Chondrocyte (in vitro differentiated cells): ENCODE data around the gene SIL1. TPM values are rescaled to one million over a fixed set of nuclear protein-coding genes. Genes with fewer than 3 reads are reported as not detected.

ENCODE experiments used
- DNase-seq: peaks from one replicate; pipeline ENCODE4 v3.0.0; 2021; ENCODE audit warnings: mixed read lengths, low spot score
- H3K27ac Mint-ChIP-seq: one replicate; pipeline ENCODE4 v1.8.0; 2021; ENCODE audit warnings: mild to moderate bottlenecking, moderate library complexity, mixed read lengths; ENCODE audit not compliant: unreplicated experiment
- H3K27me3 Mint-ChIP-seq: 2 replicates; pipeline ENCODE4 v1.8.0; 2021; ENCODE audit warnings: low read depth, mixed read lengths
- H3K36me3 Mint-ChIP-seq: 2 replicates; pipeline ENCODE4 v1.8.0; 2021; ENCODE audit warnings: low read depth, mixed read lengths
- H3K4me1 Mint-ChIP-seq: 2 replicates; pipeline ENCODE4 v1.8.0; 2021; ENCODE audit warnings: low read depth, mild to moderate bottlenecking, mixed read lengths
- H3K4me3 Mint-ChIP-seq: one replicate; pipeline ENCODE4 v1.8.0; 2021; ENCODE audit warnings: mild to moderate bottlenecking, moderate library complexity, mixed read lengths; ENCODE audit not compliant: unreplicated experiment
- H3K9me3 Mint-ChIP-seq: 2 replicates; pipeline ENCODE4 v1.8.0; 2021; ENCODE audit warnings: low read depth, mixed read lengths
- total RNA-seq: library from RNA; stranded (reverse); gene quantifications from 3 replicates; pipeline ENCODE4 v1.2.1, GENCODE V29; 2021
- TF ChIP-seq, protein P1 (sequence below): fragments of 200-600 bp; sonication (generic); IDR thresholded peaks from 2 replicates; pipeline ENCODE4 v1.5.0; 2021; ENCODE audit warnings: antibody characterized with exemption, mild to moderate bottlenecking, moderate library complexity

The SIL1 gene
- total RNA-seq, 1 donor from 2014 or later: 71.1 TPM

DNA sequence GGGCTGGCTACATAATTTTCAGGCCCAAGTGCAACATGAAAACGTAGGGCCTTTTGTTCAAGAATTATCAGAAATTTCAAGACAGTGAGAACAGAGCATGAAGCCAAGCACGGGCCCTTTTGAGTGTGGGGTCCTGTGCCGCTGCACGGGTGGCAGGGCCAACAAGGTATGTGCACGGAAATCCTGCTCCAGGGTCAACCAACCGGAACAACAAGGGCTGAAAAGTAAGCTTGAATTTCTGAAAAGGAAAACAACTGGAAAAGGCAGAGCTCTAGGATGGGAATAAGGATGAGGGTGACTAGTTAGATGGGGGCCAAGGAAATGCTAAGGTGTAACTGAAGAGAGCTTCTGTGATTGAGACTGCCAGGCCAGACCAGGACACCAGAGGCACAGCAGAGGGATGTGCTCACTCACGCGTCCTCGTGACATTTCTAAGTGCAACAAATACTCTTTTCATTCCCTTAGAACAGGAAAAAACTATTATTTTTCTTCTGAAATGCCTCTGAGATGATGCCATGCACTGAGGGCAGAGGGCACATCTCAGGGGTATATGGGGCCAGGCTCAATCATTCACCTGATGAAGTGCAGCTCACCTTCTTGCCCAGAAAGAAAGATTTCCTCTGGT, 242.4 kb downstream of the SIL1 start:
- Mint-ChIP-seq H3K4me1 (peaks cover 38% of the 10 kb centered on the region), H3K36me3 (no peaks in the 10 kb centered on the region), H3K4me3 (no peak overlapping the region), H3K27me3 (no peaks in the 10 kb centered on the region), H3K27ac (no peak overlapping the region), H3K9me3 (no peaks in the 10 kb centered on the region)
- peak; percentile 66 for DNase-seq
- TF ChIP-seq, protein P1, sequence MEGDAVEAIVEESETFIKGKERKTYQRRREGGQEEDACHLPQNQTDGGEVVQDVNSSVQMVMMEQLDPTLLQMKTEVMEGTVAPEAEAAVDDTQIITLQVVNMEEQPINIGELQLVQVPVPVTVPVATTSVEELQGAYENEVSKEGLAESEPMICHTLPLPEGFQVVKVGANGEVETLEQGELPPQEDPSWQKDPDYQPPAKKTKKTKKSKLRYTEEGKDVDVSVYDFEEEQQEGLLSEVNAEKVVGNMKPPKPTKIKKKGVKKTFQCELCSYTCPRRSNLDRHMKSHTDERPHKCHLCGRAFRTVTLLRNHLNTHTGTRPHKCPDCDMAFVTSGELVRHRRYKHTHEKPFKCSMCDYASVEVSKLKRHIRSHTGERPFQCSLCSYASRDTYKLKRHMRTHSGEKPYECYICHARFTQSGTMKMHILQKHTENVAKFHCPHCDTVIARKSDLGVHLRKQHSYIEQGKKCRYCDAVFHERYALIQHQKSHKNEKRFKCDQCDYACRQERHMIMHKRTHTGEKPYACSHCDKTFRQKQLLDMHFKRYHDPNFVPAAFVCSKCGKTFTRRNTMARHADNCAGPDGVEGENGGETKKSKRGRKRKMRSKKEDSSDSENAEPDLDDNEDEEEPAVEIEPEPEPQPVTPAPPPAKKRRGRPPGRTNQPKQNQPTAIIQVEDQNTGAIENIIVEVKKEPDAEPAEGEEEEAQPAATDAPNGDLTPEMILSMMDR: no peak

DNA sequence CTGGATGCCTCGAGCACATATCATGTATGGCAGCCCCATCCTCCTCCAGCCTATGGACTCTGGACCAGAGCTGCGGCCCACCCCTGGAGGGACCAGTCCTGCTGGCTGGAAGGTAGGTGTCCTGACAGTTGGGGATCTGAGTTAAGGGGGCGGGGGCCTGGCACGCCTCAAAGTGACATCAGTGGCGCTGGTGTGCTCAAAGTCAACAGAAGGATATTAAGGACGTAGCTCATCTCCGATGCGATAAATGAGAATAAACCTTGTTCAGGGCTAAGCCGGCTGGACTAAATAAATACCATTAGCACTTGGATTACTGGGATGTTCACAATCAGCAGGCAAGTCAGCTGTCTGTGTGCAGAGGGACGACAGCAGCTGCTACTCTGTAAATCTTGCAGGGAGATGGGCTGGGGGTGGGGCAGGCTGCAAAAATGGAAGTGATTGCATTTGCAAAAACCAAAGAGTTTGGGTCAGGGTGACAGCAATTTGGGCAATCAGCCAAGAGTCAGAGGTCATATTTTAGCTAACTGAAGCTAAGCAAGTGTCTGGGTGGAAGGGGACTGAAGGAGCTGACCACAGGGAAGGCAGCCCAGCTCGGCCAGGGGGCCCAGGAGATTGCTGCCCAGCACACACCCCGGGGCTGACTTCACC, 243.0 kb downstream of the SIL1 start:
- peak; percentile 61 for DNase-seq
- Mint-ChIP-seq H3K36me3 (no peaks in the 10 kb centered on the region), H3K27me3 (no peaks in the 10 kb centered on the region), H3K4me1 (peaks cover 38% of the 10 kb centered on the region), H3K27ac (no peak overlapping the region), H3K4me3 (no peak overlapping the region), H3K9me3 (no peaks in the 10 kb centered on the region)
- TF ChIP-seq, protein P1: no peak

DNA sequence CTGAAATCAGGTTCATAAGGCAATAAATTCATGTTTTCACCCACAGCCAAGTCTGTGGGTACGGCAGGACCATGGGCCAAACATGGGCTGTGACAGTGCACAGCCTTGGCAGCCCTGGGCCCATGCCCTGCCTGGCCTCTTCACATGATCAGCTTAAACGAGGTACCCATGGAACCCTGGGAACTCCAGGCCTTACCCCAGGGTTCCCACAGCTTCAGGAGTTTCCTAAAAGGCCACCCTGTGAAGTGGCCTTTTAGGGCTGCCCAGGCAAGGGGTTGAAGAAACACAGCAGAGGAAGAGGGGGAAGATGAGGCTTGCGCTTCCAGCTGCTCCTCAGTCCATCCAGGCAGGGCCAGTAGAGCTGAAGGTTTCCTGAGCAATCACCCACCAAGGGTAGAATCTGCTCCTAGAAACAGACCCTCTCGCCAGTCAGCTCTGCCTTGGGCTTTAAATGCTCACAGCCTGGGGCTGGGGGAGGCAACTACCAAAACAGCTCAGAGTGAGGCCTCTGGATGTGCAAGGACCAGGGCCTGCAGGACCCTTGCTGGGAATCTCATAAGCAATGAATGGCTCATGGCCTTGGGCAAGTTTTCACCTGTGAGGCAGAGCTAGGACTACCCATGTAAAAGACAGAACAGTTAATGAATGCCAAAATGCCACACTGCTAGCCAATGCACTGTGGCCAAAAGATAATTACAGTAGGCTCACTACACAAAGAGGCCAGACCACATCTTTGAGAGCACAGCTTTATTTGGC, 243.7 kb downstream of the SIL1 start:
- no peak overlapping the region for H3K4me3 Mint-ChIP-seq
- H3K4me1 Mint-ChIP-seq: peaks cover 38% of the 10 kb centered on the region
- no peak overlapping the region for H3K27ac Mint-ChIP-seq
- H3K27me3 Mint-ChIP-seq: no peaks in the 10 kb centered on the region
- DNase-seq: peak; percentile 27
- H3K9me3 Mint-ChIP-seq: no peaks in the 10 kb centered on the region
- TF ChIP-seq, protein P1: no peak
- H3K36me3 Mint-ChIP-seq: no peaks in the 10 kb centered on the region

DNA sequence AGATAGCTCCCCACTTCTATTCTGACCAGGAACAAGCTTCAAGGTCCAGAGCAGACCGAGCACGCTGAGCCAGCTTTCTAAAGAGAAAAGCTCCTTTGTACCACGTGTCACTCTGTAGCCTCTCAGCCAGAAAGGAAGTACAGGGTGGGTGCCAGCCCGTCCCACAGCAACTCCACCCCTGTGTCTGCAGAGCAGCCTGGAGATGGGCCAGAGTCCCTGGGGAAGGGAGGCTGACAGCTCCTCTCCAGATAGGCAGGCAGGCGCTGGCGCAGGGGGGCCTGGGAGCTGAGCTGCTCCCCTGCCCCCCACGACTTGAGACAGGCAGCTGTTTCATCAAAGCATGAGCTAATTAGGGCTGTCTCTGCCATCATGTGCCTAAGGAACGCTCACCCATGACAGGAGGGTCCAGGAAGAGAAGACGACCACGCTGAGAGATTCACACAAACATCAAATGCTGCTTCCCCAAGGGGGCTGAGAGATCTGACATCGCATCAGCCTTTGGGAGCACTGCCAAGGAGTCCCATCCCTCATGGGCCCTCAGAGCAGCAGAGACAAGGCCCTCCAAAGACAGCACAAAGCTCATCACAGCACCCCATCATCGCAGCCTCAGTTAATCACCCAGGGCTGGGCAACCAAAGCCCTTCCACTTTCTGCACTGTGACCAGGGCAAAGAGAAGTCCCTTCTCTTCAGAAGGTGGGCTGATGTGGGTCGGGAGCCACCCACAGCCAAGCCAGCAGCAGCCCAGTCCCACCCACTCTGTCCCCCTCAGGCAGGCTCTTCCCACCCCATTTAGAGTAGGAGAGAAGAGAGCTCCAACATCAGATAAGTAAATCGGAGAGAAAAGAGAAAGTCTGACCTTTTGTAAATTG, 244.5 kb downstream of the SIL1 start:
- DNase-seq: no peak
- H3K36me3 Mint-ChIP-seq: no peaks in the 10 kb centered on the region
- H3K4me3 Mint-ChIP-seq: no peak overlapping the region
- TF ChIP-seq, protein P1: no peak
- no peaks in the 10 kb centered on the region for H3K9me3 Mint-ChIP-seq
- no peaks in the 10 kb centered on the region for H3K27me3 Mint-ChIP-seq
- peaks cover 41% of the 10 kb centered on the region for H3K4me1 Mint-ChIP-seq
- peak overlapping the region; percentile 57 for H3K27ac Mint-ChIP-seq

DNA sequence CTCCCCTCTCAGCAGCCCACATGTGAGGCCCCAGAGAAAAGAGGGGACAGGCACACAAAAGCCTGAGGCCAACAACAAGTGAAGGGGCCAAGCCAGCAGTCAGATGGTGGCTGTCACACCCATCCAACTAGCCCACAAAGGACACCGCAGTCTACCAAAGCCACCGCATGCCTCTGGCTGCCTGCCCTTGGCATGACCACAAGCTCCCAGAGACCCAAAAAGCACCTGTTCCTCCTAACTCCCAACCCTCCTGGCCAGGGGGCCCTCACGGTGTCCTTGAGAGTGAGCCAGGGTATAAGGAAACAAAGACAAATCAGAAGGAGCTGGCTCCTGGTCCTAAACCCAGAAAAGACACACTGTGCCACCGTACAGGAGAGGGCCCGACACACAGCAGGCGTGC, 245.2 kb downstream of the SIL1 start:
- TF ChIP-seq, protein P1: no peak
- peaks cover 44% of the 10 kb centered on the region for H3K4me1 Mint-ChIP-seq
- H3K9me3 Mint-ChIP-seq: no peaks in the 10 kb centered on the region
- H3K36me3 Mint-ChIP-seq: no peaks in the 10 kb centered on the region
- no peaks in the 10 kb centered on the region for H3K27me3 Mint-ChIP-seq
- peak overlapping the region; percentile 17 for H3K27ac Mint-ChIP-seq
- no peak overlapping the region for H3K4me3 Mint-ChIP-seq
- DNase-seq: no peak
